NCI-H748 treated with DMSO at 0.1 percent for 48 hours (cell line): ENCODE measurements around the gene COPS7A.
A peak's percentile ranks its signal among the peaks of the same experiment; 100 is the strongest.

Source experiments
- DNase-seq: peaks from one replicate; lab custom pipeline; 2025; lab: John Stamatoyannopoulos, UW

COPS7A gene

DNA sequence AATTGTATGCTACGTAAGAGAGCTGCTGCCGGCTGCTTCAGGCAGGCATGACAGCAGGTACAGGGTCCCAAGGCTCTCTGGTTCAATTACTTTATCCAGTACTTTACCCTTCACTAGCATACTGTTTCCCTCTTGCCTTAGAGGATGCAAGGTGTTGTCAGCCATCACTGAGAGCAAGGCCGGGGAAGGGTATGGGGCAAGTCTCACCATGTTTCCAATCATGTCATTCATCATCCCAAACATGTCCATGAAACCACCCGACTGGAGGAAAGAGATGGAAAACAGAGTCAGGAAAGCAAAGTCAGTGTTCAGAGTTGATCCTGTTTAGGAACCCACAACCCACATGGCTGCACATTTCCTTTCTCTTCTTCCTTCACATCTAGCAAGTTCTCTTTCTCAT, 26.7 kb downstream of the COPS7A start:
- DNase-seq = no peak

GRCh38 chr12:6751767-6752166, 27.9 kb downstream of the COPS7A start:
- DNase-seq = no peak

GRCh38 chr12:6752167-6752920, 28.5 kb downstream of the COPS7A start:
- DNase-seq = no peak

- peak; percentile 85 for DNase-seq
These were observed 29.3 kb downstream of the COPS7A start, which contains the start of gene MLF2 for GRCh38 chr12:6752921-6753771. Gene MLF2 (minus strand): TSS chr12:6753141. CDS start chr12:6752334, 807 bp downstream.

DNA sequence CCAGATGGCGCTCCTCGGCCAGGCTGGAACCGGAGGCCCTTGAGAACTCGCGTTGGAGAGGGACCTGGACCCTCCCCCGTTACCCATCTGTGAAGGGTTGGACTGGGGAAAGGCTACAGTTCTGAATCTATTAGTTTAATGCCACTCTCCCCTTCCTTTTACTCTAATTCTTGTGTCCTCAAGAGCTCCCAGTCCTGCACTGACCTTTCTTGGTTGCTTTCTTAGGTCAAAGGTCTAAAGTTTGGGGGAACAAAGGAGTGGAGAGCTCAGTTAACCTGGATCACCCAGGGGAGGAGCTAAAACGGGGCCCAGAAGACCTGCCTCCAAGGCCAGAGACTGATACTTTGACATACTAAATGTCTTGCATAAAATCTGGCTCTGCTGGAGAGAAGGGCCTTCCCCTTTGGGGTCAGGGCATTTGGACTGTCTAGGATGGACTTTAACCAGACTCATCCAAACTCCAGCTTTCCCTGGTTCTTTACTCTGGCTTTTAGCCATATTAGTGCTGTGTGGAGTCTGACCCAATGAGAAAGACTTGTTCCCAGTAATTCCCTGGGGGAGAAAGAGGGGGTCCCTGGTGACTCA, 30.0 kb downstream of the COPS7A start:
- DNase-seq = no peak

GRCh38 chr12:6754411-6754810, 30.6 kb downstream of the COPS7A start:
- no peak for DNase-seq

DNA sequence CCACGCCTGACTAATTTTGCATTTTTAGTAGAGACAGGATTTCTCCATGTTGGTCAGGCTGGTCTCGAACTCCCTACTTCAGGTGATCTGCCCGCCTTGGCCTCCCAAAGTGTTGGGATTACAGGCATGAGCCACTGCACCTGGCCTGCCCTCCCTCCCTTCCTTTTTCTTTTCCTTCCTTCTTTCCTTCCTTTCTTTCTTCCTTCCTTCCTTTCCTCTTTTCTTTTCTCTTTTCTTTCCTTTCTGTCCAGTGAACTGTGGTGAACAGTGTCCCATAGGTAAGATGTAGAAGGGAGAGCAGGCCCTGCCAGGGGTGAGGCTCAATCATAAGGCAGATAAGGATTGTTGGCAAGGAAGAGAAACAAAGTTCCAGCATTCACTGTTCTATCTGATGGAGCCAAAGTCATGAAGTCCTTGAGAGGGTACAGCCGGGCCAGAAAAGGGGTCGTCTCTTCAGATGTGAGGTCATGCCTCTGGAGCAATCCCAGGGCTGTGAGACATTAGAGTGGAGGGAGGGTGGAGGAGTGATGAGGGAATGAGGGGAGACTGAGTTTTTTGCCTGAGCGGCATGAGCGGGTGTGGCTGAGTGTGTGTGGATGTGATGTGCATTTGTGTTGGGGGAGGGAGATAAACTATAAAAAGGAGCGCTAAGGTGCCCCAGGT, 33.3 kb downstream of the COPS7A start:
- no peak for DNase-seq

- no peak for DNase-seq
These were observed 34.8 kb downstream of the COPS7A start for GRCh38 chr12:6758506-6759095.

DNA sequence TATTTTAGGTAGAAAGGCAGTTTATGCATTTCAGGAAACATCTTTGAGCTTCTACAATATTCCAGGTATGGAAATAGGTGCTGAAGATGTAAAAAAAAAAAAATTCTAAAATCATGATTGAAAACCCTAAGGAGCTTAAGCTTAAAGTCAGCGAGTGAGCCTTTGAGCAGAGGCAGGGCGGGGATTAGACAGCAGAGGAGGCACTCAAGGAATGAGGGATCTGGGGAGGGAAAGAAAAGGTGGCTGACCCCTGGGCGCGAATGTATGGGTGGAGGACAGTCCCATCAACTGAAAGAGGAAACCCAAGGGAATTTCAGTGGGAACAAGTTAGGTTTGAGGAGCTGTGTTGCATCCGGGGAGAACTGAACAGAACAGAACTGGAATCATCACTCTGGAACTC, 35.9 kb downstream of the COPS7A start:
- no peak for DNase-seq

GRCh38 chr12:6763380-6763779, 39.5 kb downstream of the COPS7A start:
- DNase-seq = no peak

DNA sequence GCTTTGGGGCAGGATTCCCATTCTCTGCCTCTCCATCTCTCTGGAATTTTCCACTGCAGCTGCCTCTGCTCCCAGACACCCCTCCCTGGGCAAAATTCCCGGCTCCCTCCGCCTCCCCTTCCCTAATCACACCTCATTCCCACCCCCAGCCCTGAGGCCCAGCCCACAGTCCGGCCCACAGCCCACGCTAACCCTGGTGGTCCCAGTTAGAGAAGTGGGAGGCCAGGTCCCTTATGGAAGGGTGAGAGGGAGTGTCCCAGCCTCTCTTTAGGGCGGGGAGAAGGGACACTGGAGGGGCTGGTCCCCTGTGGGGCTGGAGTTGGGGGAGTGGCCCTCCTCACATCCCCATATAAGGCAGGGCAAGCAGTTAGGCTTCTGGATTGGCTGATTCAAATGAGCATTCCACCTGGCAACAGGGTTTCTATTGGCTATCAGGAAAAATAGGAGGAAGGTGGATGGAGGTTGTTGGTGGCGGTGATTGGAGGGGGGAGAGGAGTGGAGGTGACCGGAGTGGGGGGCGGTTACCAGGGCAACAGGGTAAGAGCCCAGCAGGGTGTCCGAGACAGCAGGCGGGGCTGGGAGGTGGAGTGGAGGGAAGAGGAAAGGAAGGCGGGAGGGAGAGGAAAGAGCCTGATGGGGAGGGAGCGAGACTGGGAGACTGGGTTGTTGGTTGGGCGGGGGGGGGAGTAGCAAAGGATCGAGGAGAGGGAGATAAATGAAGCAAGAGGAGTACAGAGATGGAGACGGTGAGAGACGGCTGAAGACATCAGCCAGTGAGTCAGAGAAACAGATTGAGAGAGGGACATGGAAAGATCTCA, 40.4 kb downstream of the COPS7A start:
- DNase-seq = peak; percentile 97

- DNase-seq = no peak
These were observed 41.3 kb downstream of the COPS7A start for GRCh38 chr12:6765048-6765633.

DNA sequence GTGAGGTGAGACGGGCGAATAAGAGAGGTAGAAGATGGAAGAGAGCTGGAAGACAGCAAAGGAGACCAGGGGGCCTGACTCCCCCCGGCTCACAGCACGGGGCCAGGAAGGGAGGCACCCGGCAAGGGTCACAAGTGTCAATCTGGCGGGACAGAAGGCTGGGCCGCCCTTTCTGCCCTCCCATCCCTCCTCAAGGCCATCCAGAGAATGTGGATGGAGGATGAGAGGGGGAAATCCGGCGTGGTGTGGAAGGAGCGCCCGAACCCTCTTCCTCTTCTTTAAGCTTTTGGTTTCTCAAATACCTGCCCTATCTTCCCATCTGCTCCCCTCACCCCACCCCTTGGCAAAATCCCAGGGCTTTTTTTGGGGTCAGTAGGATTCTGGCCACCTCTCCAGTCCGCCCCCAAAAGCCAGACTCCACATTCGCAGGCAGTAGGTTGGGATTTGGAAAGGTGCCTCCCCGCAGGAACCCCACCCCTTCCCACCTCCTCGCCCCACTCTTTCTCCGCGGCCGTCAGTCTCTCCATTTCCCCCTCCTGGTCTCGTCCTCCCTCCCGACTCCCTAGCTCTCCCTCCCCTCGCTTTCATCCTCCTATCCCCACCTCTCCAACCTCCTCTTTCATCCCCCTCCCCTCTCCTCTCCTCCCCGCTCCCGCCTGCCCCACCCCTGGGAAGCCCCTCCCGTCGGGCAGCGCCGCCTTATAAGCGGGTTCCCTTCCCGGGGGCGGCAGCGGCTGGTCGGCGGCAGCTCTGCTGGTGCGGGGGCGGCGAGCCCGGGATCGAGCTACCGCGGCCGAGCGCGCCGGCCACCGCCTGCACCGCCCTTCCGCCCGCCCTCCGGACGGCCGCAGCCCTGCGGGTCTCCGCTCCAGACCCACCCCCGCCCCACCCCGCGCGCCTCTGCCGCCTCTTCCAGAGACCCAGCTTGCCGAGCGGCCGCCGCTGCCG, 42.1 kb downstream of the COPS7A start, which contains the start of gene PTMS:
TSS of gene PTMS (plus strand) at position 730 of the 948 bp plus-strand sequence. CDS start 343 bp downstream, outside the sequence.
- peak; percentile 81 for DNase-seq

DNA sequence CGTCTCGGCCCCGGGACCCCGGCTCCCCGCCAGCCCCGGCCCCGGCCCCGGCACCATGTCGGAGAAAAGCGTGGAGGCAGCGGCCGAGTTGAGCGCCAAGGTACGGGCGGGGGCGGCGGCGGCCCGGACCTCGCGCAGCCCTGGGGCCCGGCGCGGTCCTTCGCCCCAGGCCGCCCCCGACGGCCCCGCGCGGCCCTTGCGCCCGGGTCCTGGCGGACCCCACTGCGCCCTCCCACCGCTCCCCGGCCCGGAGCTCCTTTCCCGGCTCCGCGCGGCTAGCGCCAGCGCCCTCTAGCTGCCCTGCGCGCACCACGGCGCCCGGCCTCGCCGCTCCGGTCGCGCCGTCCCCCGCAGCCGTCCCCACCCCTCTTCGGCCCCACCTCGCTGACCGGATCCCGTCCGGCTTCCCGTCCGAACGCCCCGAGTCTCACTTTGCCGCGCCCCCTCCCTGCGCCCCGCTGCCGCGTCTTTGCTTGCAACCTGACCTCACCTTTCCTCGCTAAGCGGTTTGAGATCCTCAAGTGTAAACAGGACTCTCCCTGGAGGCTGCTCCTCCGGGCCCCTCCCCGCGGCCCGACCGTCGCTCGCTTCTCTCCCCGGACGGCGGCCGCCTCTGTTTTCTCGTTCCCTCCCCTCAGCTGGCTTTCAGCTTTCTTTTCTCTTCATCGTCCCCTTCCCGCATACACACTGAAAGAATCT, 43.0 kb downstream of the COPS7A start:
- DNase-seq = peak; percentile 3

- DNase-seq = no peak
These were observed 43.8 kb downstream of the COPS7A start for GRCh38 chr12:6767353-6768319.

DNA sequence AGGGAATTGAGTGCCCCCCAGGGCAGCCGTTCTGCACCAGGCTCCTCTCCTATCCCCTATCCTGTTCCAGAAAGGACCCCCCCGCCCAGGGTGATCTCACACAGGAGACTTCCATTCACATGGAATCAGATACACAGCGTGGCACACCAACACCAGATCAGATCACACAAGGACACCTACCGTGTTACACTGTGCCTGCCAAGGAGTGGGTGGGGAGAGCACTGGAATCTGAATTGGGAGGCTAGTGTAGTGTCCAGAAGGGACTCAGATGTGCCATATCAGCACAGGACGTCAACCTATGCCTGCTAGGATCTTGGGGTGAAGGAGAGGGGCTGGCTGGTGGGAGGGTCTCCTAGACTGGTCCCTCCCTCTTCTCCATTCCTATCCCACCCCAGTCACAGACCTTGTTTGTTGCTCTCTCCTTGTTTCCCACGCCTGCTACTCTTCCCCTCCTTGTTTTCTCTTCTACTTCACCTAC, 44.6 kb downstream of the COPS7A start:
- no peak for DNase-seq

DNA sequence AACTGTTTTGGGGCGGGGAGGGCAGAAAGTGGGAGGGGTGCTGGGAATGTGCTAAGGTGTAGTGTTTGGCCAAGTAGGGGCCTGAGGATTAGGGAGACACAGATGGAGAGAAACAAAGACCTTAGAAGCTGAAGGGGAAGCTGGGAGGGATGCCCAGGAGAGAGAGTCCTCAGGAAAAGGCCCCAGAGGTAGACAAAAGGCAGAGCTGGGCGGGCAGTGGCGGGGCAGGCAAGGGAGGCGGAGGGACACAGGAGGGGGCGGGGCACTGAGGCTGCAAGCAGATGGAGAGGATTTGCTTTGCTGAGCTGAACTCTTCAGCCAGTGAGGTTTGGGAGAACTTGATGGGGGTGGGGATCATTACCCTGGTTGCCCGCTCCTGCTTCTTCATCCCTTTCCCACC, 45.1 kb downstream of the COPS7A start:
- peak; percentile 7 for DNase-seq
